ENCODE measurements around the gene ZSCAN9.

ZSCAN9 gene

DNA sequence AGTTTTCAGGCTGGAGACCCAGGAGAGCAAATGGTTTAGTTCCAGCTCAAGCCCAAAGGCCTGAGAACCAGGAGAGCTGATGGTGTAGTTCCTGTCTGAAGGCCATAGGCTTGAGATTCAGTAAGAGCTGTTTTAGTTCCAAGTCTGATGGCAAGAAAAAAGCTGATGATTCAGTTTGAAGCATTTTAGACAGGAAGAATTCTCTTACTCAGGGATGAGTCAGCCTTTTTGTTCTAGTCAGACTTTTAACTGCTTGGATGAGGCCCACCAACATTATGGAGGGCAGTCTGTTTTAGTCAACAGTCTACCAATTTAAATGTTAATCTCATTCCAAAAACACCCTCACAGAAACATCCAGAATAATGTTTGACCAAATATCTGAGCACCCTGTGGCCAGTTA, 44.4 kb downstream of the ZSCAN9 start:
- no peak for DNase-seq

DNA sequence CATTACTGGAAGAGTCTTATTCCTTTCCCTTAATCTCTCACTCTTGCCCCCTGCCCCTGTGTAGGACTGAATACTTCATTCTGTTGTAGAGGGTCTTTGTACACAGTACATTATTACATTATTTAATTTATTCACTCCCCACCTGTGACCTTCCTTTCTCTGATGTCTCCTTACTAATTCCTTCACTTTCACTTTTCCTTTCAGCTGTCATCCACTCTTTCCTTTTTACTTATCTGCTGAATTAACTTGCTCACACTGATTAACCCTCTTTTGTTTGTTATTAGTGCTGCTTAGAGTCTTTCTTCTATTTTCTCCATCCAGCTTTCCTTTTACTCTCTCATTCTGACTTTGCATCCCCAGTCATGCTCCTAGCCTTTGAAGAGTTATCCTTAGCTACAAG, 49.8 kb downstream of the ZSCAN9 start:
- no peak for DNase-seq

DNA sequence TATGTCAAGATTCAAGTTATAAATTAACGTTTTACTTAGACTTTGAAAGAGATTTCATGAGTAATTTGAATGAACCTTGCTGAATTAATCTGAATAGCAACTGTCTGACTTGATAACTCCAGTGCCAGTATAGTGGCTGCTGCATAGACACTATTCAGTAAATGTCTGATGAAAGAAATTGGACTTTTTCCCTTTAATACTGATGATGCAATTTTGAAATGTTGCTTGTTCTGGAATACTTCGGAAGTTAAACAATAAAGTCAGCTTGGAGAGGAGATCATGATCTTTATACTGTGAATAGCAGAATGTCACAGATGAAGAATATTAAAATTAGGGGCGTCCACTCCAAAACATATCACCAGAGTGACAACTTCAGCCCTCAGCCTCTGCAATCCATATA, 52.7 kb downstream of the ZSCAN9 start:
- no peak for DNase-seq

DNA sequence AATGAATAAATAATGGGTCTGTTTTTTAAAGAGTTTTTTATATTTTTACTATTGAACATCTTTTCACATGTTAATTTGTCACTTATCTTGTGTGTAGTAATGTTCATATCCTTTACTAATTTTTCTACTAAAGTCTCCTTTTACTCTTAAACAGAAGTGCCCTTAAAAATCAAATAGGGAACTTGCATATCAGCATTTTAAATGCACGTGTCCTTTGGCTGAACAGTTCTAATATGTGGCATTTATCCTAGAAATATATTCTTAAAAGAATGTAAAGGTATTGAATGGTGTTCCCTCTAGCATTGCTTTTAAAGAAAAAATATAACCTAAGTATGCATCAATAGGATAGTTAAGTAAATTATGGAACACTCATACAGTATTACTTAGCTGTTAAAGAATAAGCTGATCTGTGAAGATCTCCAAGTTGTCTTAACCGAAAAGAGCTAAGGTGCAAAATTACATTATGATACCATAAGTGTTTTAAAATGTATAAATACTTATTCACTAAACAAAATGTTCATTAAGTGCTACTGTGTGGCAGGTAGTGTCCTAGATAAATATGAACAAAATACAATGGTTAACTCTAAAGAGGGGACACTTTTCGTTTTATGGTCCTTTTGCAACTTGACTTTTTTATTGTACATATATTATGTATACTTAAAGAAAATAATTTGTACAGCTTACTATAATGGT, 55.7 kb downstream of the ZSCAN9 start:
- no peak for DNase-seq

DNA sequence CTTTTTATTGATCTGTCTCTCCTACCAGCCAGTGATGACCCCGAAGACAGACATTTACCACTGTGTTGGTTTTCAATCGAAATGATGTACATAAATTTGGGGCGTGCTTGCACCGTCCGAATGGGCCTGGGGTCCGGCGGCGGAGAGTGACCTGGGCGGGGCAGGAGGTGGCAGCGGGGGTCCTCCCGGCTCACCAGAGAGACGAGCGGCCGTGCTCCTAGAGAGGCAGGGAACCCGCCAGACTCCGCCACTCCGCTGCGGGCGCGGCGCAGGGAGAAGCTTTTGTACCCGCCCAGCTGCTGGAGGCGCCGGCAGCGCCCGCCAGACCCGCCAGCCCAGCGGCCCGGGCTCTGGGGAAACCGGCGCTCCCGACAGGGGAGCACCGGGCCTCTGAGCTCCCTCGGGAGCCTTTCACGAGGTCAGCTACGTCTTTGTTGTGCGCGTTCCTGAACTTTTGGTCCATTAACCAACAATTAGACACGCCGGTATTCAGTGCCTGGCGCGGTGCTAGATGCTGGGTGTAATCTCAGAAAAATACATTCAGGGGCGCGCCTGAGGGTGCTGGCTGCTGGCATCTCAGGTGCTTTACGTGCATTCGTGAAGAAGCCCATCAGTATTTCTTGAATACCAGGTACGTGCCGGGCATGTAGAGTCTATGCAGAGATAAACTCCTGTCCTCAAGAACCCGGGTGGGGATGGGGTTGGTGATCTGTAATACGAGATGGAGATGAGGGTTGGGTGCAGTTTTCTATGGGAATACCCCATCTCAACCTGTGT, 56.4 kb downstream of the ZSCAN9 start, which contains the start of gene PGBD1:
Gene PGBD1, plus strand, starts transcription at position 285 of the 777 bp plus-strand sequence. CDS start 2,242 bp downstream, outside the sequence.
- peak in 5 of 6 experiments; percentile 4 to 35 (median 17) for DNase-seq

DNA sequence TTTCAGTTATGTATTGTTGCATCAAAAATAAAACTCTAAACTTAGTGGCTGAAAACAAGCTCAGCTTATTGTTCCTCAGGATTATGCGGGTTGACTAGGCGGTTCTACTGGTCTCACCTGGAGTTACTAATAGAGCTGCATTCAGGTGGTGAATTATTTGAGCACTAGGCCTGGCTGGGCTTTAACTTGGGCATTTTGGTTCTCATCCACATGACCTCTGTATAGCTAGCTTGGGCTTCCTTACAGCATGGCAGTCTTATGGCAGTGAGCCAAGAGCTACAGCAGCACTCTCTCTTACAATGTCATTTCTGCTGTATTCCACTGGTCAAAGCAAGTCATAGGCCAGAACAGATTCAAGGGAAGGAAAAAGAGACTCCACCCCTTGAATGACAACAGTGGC, 57.9 kb downstream of the ZSCAN9 start:
- DNase-seq, result no peak
